HG02610 (cell line): ENCODE data around the gene GSS.

Experiments
- ATAC-seq: cut with Tn5 transposase; IDR thresholded peaks from one replicate; pipeline ENCODE4 v1.9.1; 2021; ENCODE audit warnings: mild to moderate bottlenecking, moderate library complexity; ENCODE audit not compliant: unreplicated experiment

GSS gene

GRCh38 chr20:34955231-34956040 lies at the start of gene GSS, which contains the start of gene MYH7B:
TSS of gene GSS (minus strand) at chr20:34955806. CDS start at chr20:34951852, 3,954 bp downstream.
TSS of gene MYH7B (plus strand) at chr20:34955868. CDS start at chr20:34978006, 22,138 bp downstream.
- ATAC-seq = peak; percentile 90

DNA sequence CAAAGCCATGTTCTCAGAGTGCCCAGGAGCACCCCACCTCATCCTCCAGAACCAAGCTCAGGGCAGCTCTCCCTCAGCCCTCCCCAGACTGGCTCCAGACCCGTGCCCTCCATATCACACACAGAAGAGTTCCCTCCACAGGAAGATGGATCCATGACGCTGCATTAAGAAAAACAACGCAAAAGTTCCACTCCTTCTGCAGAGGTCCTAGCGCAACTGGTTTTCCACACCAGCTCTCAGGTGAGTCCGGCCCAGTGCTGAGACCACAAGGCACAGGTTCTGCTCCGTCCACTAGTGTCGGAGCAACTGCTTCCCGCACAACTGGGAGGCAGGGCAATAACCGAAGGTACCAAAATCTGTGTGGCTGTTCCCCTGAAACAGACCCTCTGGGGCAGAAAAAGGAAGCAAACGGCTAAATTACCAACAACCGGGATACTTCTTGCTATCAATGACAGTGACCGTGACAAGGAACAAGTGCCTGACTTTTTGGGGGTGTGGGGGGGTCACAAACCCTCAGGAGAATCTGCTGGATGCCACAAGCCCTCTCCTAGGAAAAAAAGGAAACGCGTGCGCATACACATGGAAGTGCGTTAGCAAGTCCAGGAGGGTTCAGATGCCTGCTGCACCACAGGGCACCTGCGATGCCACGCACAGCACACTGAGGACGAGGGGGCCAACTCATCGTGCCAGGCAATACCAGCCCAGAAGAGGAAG lies 49.3 kb upstream of the GSS start:
- ATAC-seq = no peak

DNA sequence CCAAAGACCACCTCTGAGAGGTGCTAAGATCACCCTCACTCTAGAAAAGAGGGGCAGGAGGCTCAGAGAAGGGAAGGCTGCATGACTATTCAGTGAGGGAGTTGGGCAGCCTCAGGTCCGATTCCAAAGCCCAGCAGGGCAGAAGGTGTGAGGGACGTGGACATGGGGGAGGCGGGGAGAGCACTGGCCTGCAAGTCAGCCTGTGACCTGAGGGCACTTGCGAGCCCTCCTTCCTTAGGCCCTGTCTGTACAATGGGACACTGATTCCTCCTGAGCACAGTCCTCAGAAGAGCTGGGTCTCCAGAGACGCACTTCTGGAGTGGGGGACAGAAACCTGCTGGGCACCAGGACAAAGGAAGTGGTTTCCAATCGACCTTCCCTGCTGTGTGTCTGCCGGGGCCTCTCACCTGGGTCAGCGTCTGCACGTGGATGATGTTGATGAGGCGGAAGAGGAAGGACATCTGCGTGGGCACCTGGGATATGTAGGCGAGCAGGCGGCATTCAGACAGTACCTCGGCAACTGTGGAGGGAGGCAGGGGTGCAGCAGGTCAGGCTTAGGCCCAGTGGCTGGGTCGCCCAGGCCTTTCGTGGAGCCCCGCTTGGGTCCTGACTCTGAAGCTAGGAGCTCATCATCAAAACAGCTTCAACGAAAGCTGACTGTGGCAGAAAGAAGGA lies 48.6 kb upstream of the GSS start:
- no peak for ATAC-seq

- no peak for ATAC-seq
Measured at GRCh38 chr20:35003211-35004031, 47.8 kb upstream of the GSS start.

DNA sequence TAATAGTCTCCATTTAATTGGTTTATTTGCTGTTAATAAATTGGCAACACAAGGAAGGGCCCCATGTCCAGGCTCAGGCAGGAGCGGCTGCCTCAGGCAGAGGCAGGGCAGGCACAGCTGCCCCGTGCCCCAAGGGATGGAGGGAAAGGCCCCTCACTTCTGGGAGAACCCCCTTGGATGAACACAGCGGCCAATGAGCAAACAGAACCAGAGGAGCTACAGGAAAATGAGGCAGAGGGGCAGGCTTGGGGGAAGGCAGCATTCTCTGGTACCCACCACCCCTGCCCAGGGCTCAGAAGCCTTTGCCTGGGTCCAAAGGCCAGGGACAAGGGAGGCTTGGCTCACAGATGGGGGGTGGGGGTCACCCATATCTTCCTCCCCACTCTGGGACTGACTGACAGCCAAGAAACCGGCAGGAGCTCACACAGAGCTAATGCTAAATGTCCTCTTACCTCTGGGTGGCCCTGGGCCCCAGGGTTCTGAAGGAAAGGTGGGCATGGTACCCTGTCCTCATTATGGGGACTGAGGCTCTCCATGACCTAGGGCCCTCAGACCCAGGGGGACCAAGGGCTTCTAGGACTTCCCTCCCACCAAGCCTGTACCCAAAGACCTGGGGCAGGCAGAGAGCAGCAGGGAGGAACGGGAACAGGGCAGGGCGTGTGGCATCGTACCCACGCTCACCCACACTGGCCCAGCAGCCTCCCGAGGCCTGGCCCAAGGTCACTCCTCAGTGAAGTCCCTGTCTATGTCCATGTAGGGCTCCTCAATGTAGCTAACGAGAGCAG lies 47.0 kb upstream of the GSS start:
- no peak for ATAC-seq

DNA sequence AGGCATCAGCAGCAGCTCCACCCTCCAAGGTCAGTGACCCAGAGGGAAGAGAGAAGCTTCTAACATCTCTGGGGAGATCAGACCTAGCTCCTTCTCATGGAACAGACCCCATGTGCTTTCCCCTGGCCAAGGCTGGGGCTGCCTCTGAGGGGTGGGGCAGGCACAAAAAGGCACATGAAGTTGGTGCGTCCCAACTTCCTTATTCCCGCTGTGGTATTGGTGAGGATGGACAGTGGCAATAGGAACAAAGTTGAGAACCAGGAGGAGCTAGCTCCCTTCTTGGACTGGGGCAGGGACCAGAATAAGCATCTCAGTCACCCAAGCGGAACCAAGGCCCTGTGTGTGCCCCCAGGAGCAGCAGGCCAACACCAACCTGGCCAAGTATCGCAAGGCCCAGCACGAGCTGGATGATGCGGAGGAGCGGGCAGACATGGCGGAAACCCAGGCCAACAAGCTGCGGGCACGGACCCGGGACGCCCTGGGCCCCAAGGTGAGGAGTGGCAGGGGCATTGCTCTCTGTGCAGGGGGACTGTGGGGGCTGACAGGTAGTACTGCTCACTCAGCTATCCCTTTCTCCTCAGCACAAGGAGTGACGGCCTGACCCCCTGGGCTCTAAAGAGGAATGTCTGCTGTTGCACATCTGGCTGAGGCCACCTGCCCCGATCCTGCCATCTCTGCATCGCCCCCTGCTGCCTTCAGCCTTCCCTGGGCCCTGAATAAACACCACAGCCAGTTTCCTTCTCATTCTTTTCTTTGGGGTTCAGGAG lies 46.2 kb upstream of the GSS start:
- ATAC-seq = no peak

- no peak for ATAC-seq
Measured at GRCh38 chr20:35000922-35001595, 45.5 kb upstream of the GSS start.

GRCh38 chr20:35000311-35000921 lies 44.8 kb upstream of the GSS start:
- no peak for ATAC-seq

DNA sequence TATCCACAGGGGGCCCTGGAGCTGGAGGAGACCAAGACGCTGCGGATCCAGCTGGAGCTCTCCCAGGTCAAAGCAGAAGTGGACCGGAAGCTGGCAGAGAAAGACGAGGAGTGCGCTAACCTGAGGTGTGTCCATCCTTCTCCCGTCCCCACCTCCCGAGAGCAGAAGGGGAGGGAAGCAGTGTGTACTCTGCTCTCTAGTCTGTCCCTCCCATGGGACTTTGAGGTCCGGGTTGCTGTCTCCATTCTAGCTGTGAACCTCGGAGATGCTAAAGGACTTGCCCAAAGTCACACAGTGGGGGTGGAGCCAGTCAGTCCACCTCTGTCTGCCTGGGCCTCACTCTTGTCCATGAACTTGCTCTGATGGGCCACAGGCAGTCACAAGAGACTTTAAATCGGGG lies 44.2 kb upstream of the GSS start:
- ATAC-seq = no peak

DNA sequence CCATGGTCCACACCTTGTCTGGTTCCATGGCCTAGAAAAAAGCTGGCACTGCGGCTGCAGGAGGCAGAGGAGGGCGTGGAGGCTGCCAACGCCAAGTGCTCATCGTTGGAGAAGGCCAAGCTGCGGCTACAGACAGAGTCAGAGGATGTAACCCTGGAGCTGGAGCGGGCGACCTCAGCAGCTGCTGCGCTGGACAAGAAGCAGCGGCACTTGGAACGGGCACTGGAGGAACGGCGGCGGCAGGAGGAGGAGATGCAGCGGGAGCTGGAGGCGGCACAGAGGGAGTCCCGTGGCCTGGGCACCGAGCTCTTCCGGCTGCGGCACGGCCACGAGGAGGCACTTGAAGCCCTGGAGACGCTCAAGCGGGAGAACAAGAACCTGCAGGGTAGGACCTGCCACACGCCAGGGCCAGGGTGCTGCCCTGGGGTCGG lies 43.4 kb upstream of the GSS start:
- ATAC-seq = no peak

DNA sequence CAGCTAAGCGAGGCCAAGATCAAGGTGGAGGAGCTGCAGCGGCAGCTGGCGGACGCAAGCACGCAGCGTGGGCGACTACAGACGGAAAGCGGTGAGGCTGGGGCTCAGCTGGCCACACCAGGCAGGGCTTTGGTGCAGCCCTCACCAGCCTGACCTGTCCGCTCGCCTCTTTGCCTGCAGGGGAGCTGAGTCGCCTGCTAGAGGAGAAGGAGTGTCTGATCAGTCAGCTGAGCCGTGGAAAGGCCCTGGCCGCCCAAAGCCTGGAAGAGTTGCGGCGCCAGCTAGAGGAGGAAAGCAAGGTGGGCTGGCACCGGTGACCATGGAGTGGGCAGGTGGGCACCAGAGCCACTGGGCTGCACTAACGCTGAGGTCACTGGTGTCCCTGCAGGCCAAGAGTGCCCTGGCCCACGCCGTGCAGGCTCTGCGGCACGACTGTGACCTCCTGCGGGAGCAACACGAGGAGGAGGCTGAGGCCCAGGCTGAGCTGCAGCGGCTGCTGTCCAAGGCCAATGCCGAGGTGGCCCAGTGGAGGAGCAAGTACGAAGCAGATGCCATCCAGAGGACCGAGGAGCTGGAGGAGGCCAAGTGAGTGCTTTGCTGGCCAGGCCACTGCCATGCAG lies 42.8 kb upstream of the GSS start:
- no peak for ATAC-seq

- ATAC-seq = no peak
Measured at GRCh38 chr20:34997774-34998173, 42.2 kb upstream of the GSS start.

GRCh38 chr20:34997131-34997561 lies 41.5 kb upstream of the GSS start:
- ATAC-seq = no peak

GRCh38 chr20:34996243-34997028 lies 40.8 kb upstream of the GSS start:
- no peak for ATAC-seq

- ATAC-seq = no peak
Measured at GRCh38 chr20:34995696-34996095, 40.1 kb upstream of the GSS start.

DNA sequence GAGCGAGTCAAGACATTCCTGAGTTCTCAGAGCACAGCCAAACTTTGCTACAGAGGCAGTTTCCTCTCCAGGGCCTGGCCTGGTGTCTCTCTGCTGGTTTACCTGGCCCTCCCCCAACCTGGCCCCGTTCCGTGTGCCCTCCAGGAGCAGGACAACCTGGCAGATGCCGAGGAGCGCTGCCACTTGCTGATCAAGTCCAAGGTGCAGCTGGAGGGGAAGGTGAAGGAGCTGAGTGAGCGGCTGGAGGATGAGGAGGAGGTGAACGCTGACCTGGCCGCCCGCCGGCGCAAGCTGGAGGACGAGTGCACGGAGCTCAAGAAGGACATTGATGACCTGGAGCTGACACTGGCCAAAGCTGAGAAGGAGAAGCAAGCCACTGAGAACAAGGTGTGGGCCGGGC lies 39.6 kb upstream of the GSS start:
- ATAC-seq = no peak
